ENCODE data around the gene JMY. TPM values are rescaled to one million over a fixed set of nuclear protein-coding genes. Genes with fewer than 3 reads are reported as not detected.

The JMY gene
- total RNA-seq, 1 experiment from 2014 or later = 15.2 TPM

- H4K8ac ChIP-seq (replicated peaks; ENCODE audit: insufficient read length, low read depth, low read length) = peak overlapping the region; percentile 52
- no peak overlapping the region for H3K27ac ChIP-seq (ENCODE audit: insufficient read length, low read depth, low read length)
- no peak overlapping the region for H2BK5ac ChIP-seq (ENCODE audit: insufficient read length, low read length)
- peak overlapping the region in 2 of 3 experiments; percentile 31 to 36; a peak in 1 of 7 replicates for H3K27ac Mint-ChIP-seq
- H3K9me3 Mint-ChIP-seq = peaks cover 11 to 14% of the 10 kb centered on the region in 2 experiments; a peak in 3 of 5 replicates
- no peaks in the 10 kb centered on the region for H3K27me3 Mint-ChIP-seq (ENCODE audit: low read depth)
- H3K14ac ChIP-seq (ENCODE audit: insufficient read depth, low read length) = no peak overlapping the region
- H3K23me2 ChIP-seq (ENCODE audit: insufficient read length, low read depth, low read length, poor library complexity, severe bottlenecking) = no peaks in the 10 kb centered on the region
- TF ChIP-seq CTCF (conservative IDR thresholded peaks at IDR 0.05) = peak; percentile 55
- H2AK5ac ChIP-seq (ENCODE audit: insufficient read length, low read length) = no peak overlapping the region
- H3K9ac ChIP-seq (ENCODE audit: extremely low read depth, insufficient read length, low read length) = no peak overlapping the region
- no peaks in the 10 kb centered on the region for H3K79me2 ChIP-seq (ENCODE audit: insufficient read depth, low read length)
- no peak overlapping the region for H3T11ph ChIP-seq (ENCODE audit: low read length)
- no peak overlapping the region for H3K4me2 ChIP-seq (ENCODE audit: insufficient read depth, insufficient read length, low read length)
- H4K20me1 ChIP-seq (ENCODE audit: control insufficient read depth, insufficient read depth, insufficient read length) = no peaks in the 10 kb centered on the region
- H4K91ac ChIP-seq (ENCODE audit: insufficient read length, low read depth, low read length) = no peak overlapping the region
- H4K5ac ChIP-seq (ENCODE audit: insufficient read length, low read depth, low read length) = no peak overlapping the region
- H2BK15ac ChIP-seq (ENCODE audit: low read depth, low read length) = no peak overlapping the region
- no peak overlapping the region for H3K23ac ChIP-seq (ENCODE audit: insufficient read length, low read depth, low read length)
- no peaks in the 10 kb centered on the region for H3K4me1 ChIP-seq (ENCODE audit: insufficient read depth, low read length)
- peak; percentile 39 for DNase-seq
- H2BK20ac ChIP-seq (ENCODE audit: low read depth, low read length, poor library complexity, severe bottlenecking) = no peak overlapping the region
- no peak overlapping the region for H3K56ac ChIP-seq (ENCODE audit: insufficient read length, low read depth, low read length)
- WGBS (ENCODE audit: extremely low coverage, insufficient read length, low lambda C conversion rate) = no CpG with 5 or more reads among the region's 10 CpGs
- peaks cover 6 to 8% of the 10 kb centered on the region in 2 experiments; a peak in 3 of 4 replicates for H3K4me1 Mint-ChIP-seq
- H3K79me1 ChIP-seq (ENCODE audit: insufficient read depth, low read depth, low read length, poor library complexity, severe bottlenecking) = no peaks in the 10 kb centered on the region
- no peak overlapping the region for H3K4me3 Mint-ChIP-seq
- H3K27me3 ChIP-seq (ENCODE audit: insufficient read depth, low read length) = no peaks in the 10 kb centered on the region
- H3K36me3 Mint-ChIP-seq (ENCODE audit: insufficient read depth in 1 of 3, low read depth in 3 of 3) = no peaks in the 10 kb centered on the region; a peak in 2 of 7 replicates
- H3K9me3 ChIP-seq (ENCODE audit: control insufficient read depth, low read depth, low read length) = no peaks in the 10 kb centered on the region
- H3K4ac ChIP-seq (ENCODE audit: low read depth, low read length) = no peak overlapping the region
- H3K18ac ChIP-seq (ENCODE audit: insufficient read length, low read depth, low read length) = no peak overlapping the region
- no peak overlapping the region for H2BK120ac ChIP-seq (ENCODE audit: low read depth, low read length, poor library complexity, severe bottlenecking)
- no peak overlapping the region for H2AFZ ChIP-seq (ENCODE audit: low read length)
- no peak overlapping the region for H2BK12ac ChIP-seq (ENCODE audit: insufficient read length, low read depth, low read length)
Measured at GRCh38 chr5:79333852-79334557, 98.1 kb downstream of the JMY start.
